ENCODE data around the gene AHCYL2.

DNA sequence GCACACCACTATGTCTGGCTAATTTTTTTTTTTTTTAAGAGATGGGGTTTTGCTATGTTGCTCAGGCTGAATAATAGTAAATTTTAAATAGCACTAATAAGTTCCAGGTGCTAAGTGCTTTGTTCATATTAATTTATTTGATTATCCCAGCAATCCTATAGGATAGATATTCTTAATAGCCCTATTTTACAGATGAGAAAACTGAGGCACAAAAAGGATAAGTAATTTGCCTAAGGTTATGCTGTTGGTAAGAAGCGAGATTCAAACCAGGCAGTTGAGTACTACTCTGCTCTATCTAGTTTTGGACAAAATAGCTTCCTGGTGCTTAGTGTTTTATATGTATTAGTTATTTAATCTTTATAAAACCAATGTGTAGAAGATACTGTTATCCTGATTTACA is 136.9 kb downstream of the AHCYL2 start:
- TF ChIP-seq GATA2 (IDR thresholded peaks at IDR 0.05; ENCODE audit: low read depth, low read length), result no peak
- no peak for TF ChIP-seq GATA3 (IDR thresholded peaks at IDR 0.05; ENCODE audit: low read depth, low read length)
